Uterus (tissue), 2 donors: ENCODE data around the gene MCTP1.

ENCODE experiments used
- CTCF ChIP-seq, 4 experiments: fragments of 200-600 bp in 2 of 4; fragments of 450-650 bp in 2 of 4; sonication (generic) in 2 of 4; IDR thresholded peaks; one replicate each; pipeline ENCODE4 v1.5.1; 2016 to 2019; ENCODE audit warnings: antibody characterized with exemption in 4 of 4, mild to moderate bottlenecking in 2 of 4, moderate library complexity in 1 of 4
- POLR2A ChIP-seq, 2 donors: fragments of 450-650 bp; IDR thresholded peaks; one replicate each; pipeline ENCODE4 v1.6.1; 2016; ENCODE audit warnings: antibody characterized with exemption in 2 of 2, mild to moderate bottlenecking in 1 of 2, moderate library complexity in 1 of 2

DNA sequence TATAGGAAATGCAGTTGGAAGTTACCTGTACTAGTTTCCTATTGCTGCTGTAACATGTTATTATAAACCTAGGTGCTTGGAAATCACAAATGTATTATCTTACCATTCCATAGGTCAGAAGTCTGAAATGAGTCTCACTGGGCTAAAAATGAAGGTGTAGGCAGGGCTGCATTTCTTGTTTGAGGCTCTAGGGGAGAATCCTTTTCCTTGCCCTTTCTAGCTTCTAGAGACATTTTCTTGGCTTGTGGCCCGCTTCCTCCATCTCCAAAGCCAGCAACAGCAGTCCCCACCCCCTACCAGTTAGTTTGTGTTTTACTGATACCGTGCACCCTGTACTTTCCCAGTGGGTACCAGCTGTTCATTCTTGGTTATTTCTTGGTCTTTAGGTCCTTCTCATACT lies 513.2 kb downstream of the MCTP1 start:
- TF ChIP-seq CTCF (IDR thresholded peaks at IDR 0.05) (no peak), POLR2A (IDR thresholded peaks at IDR 0.05) (no peak)
